HUES48 (cell line): ENCODE data around the gene GPR157.

Source experiments
- H3K27ac ChIP-seq: one replicate; pipeline ENCODE4 v1.7.0; 2013; ENCODE audit warnings: low read depth, low read length, inconsistent platforms
- H3K27me3 ChIP-seq: 2 replicates; pipeline ENCODE4 v1.6.1; 2013; ENCODE audit warnings: mild to moderate bottlenecking, low read length; ENCODE audit not compliant: control insufficient read depth, insufficient read depth
- H3K36me3 ChIP-seq: 2 replicates; pipeline ENCODE4 v1.6.1; 2013; ENCODE audit warnings: low read length; ENCODE audit not compliant: control insufficient read depth, insufficient read depth
- H3K4me1 ChIP-seq: 2 replicates; pipeline ENCODE4 v1.6.1; 2013; ENCODE audit warnings: mild to moderate bottlenecking, low read length; ENCODE audit not compliant: control insufficient read depth, insufficient read depth
- H3K4me3 ChIP-seq: 2 replicates; pipeline ENCODE4 v1.5.1; 2013; ENCODE audit warnings: mild to moderate bottlenecking, low read depth, low read length
- H3K9ac ChIP-seq: 2 replicates; pipeline ENCODE4 v1.6.1; 2013; ENCODE audit warnings: mild to moderate bottlenecking, low read depth, low read length, moderate library complexity
- H3K9me3 ChIP-seq: 2 replicates; pipeline ENCODE4 v1.6.1; 2013; ENCODE audit warnings: low read length; ENCODE audit not compliant: control insufficient read depth, insufficient read depth

GPR157 gene

GRCh38 chr1:9115351-9116205, 13.3 kb downstream of the GPR157 start:
- no peaks in the 10 kb centered on the region for H3K9me3 ChIP-seq
- H3K27ac ChIP-seq, result no peak overlapping the region
- no peaks in the 10 kb centered on the region; the same call in 1 of the 2 replicates for H3K4me1 ChIP-seq
- no peaks in the 10 kb centered on the region for H3K27me3 ChIP-seq
- no peaks in the 10 kb centered on the region for H3K36me3 ChIP-seq
- H3K9ac ChIP-seq, result no peak overlapping the region
- H3K4me3 ChIP-seq, result no peak overlapping the region

- Histone ChIP-seq H3K4me3 (no peak overlapping the region), H3K9me3 (no peaks in the 10 kb centered on the region), H3K27ac (peak overlapping the region; percentile 55), H3K27me3 (no peaks in the 10 kb centered on the region), H3K36me3 (no peaks in the 10 kb centered on the region), H3K4me1 (no peaks in the 10 kb centered on the region; the same call in 1 of the 2 replicates), H3K9ac (no peak overlapping the region)
Measured at GRCh38 chr1:9112961-9113880, 15.7 kb downstream of the GPR157 start.

- Histone ChIP-seq H3K4me1 (no peaks in the 10 kb centered on the region; the same call in 1 of the 2 replicates), H3K36me3 (no peaks in the 10 kb centered on the region), H3K9ac (no peak overlapping the region), H3K27me3 (no peaks in the 10 kb centered on the region), H3K4me3 (no peak overlapping the region), H3K9me3 (no peaks in the 10 kb centered on the region), H3K27ac (no peak overlapping the region)
Measured at GRCh38 chr1:9111957-9112356, 16.9 kb downstream of the GPR157 start.

GRCh38 chr1:9111357-9111691, 17.6 kb downstream of the GPR157 start:
- no peaks in the 10 kb centered on the region; the same call in 1 of the 2 replicates for H3K4me1 ChIP-seq
- H3K27ac ChIP-seq, result no peak overlapping the region
- H3K27me3 ChIP-seq, result no peaks in the 10 kb centered on the region
- no peak overlapping the region for H3K9ac ChIP-seq
- no peaks in the 10 kb centered on the region for H3K9me3 ChIP-seq
- no peak overlapping the region for H3K4me3 ChIP-seq
- H3K36me3 ChIP-seq, result no peaks in the 10 kb centered on the region

- H3K27me3 ChIP-seq, result no peaks in the 10 kb centered on the region
- H3K27ac ChIP-seq, result no peak overlapping the region
- H3K9ac ChIP-seq, result no peak overlapping the region
- no peaks in the 10 kb centered on the region; the same call in 1 of the 2 replicates for H3K4me1 ChIP-seq
- no peaks in the 10 kb centered on the region for H3K36me3 ChIP-seq
- no peak overlapping the region for H3K4me3 ChIP-seq
- no peaks in the 10 kb centered on the region for H3K9me3 ChIP-seq
Measured at GRCh38 chr1:9110669-9111356, 18.1 kb downstream of the GPR157 start.

GRCh38 chr1:9108056-9108665, 20.7 kb downstream of the GPR157 start:
- Histone ChIP-seq H3K4me1 (no peaks in the 10 kb centered on the region; the same call in 1 of the 2 replicates), H3K36me3 (no peaks in the 10 kb centered on the region), H3K9ac (no peak overlapping the region), H3K9me3 (no peaks in the 10 kb centered on the region), H3K27me3 (no peaks in the 10 kb centered on the region), H3K27ac (no peak overlapping the region), H3K4me3 (no peak overlapping the region)

GRCh38 chr1:9107136-9107535, 21.8 kb downstream of the GPR157 start:
- no peaks in the 10 kb centered on the region for H3K9me3 ChIP-seq
- no peak overlapping the region for H3K9ac ChIP-seq
- H3K27me3 ChIP-seq, result no peaks in the 10 kb centered on the region
- no peak overlapping the region for H3K4me3 ChIP-seq
- H3K4me1 ChIP-seq, result peaks cover 3% of the 10 kb centered on the region; the same call in 1 of the 2 replicates
- H3K36me3 ChIP-seq, result no peaks in the 10 kb centered on the region
- no peak overlapping the region for H3K27ac ChIP-seq

- no peak overlapping the region for H3K9ac ChIP-seq
- no peaks in the 10 kb centered on the region for H3K27me3 ChIP-seq
- H3K36me3 ChIP-seq, result no peaks in the 10 kb centered on the region
- no peak overlapping the region for H3K27ac ChIP-seq
- no peak overlapping the region for H3K4me3 ChIP-seq
- no peaks in the 10 kb centered on the region for H3K9me3 ChIP-seq
- peaks cover 3% of the 10 kb centered on the region; the same call in 1 of the 2 replicates for H3K4me1 ChIP-seq
Measured at GRCh38 chr1:9106286-9106685, 22.6 kb downstream of the GPR157 start.

GRCh38 chr1:9105336-9105867, 23.5 kb downstream of the GPR157 start:
- no peaks in the 10 kb centered on the region for H3K9me3 ChIP-seq
- no peak overlapping the region for H3K27ac ChIP-seq
- H3K9ac ChIP-seq, result no peak overlapping the region

GRCh38 chr1:9101510-9102146, 27.3 kb downstream of the GPR157 start:
- H3K36me3 ChIP-seq, result no peaks in the 10 kb centered on the region
- no peak overlapping the region for H3K4me3 ChIP-seq
- peaks cover 6% of the 10 kb centered on the region; the same call in 1 of the 2 replicates for H3K9me3 ChIP-seq
- H3K4me1 ChIP-seq, result 0 out of 2 replicates have a peak, but pooled peaks cover 3% of the 10 kb centered on the region
- no peaks in the 10 kb centered on the region for H3K27me3 ChIP-seq
- H3K27ac ChIP-seq, result no peak overlapping the region
- no peak overlapping the region for H3K9ac ChIP-seq

More at GRCh38 chr1:9105336-9105867, 23.5 kb downstream of the GPR157 start:
- Histone ChIP-seq H3K27me3 (no peaks in the 10 kb centered on the region), H3K4me3 (no peak overlapping the region), H3K36me3 (no peaks in the 10 kb centered on the region), H3K4me1 (0 out of 2 replicates have a peak, but pooled peaks cover 3% of the 10 kb centered on the region)
